Measurements from ENCODE around the gene CRACR2B.

The CRACR2B gene

DNA sequence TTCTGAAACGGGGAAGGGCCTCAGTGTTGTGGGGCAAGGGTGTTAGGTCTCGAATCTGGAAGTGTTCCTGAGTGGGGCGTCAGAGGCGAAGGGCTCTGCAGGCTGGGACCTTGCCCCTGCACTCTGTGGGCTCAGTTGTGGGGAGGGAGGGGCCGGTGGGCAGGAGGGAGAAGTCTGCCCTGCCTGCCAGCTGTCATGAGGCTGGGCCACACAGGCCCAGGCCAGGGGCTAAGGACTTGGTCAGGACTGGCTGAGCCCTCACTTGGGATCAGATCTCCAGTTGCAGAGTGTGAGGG, at the start of gene CRACR2B:
Gene CRACR2B (plus strand): TSS at position 23 of the 296 bp plus-strand sequence. CDS start 689 bp downstream, outside the sequence.
- no peak for DNase-seq (ENCODE audit: low read depth in 2 of 2)

DNA sequence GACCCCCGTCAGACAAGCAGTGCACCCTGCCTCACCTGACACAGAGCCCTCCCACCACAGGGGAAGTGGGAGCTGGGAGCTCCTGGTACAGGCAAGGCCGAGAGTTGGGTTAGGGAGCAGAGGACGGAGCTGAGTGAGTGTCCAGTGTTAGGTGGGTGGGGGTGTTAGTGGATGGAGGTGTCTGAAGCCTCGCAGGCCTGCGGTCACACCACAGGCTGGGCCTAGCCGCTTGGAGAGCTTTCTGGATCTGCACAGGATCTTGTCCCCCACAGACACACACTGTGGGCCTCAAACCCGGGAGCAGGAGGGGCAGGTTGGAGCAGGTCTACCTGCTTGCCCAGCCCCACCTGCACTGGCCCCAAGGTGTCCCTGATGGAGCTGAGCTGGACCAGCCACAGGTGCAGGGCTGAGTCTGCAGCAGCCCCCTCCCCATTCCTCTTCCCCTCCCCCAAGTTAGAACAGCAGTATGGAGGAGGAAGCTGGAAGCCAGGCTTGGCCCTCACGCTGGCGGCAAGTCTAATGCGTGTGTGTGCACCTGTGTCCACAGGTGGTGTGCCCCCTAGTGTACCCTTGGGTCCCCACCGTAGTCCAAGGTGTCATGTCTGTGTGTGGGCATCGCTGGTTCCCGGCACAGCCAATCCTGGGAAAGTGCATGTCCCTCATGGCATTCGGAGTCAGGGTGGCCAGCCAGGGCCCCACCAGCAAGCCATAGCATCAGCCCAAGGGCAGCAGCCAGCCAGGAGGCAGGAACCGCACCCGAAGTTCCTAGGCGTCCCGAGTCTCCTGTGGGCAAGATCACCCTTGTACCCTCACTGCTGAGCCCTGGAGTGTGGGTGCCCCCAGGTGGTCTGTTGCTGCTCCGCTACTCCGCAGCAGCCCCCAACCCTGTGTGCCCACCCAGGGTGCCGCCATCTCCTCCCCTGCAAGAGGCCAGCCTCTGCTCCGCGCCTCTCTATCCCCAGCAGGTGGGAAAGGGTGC, 48.5 kb upstream of the CRACR2B start:
- no peak for DNase-seq (ENCODE audit: low read depth in 2 of 2)

DNA sequence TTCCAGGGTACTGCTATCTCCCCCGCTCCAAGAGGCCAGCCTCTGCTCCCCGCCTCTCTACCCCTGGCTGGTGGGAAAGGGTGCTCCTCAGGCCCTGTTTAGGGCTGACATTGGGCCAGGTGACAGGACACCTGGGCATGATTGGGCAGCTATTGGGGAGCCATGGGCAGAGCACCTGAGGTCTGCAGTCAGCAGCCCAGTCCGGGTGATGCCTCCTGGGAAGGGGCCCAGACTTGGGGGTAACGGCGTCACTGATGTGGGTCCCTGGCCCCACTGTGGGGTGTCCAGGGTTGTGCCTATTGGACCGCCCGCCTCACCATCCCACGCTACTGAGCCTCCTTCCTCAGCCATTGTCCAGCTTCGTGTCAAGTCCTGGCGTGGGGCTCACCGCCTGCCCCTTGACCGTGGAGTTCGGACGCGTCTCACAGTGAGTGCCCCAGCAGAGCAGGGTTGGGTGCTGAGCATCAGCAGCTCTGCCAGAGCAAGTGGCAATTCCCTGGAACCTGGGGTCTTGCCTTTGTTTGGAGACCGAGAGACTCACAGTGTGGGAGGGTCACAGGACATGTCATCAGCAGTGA, 47.7 kb upstream of the CRACR2B start:
- no peak for DNase-seq (ENCODE audit: low read depth in 2 of 2)

DNA sequence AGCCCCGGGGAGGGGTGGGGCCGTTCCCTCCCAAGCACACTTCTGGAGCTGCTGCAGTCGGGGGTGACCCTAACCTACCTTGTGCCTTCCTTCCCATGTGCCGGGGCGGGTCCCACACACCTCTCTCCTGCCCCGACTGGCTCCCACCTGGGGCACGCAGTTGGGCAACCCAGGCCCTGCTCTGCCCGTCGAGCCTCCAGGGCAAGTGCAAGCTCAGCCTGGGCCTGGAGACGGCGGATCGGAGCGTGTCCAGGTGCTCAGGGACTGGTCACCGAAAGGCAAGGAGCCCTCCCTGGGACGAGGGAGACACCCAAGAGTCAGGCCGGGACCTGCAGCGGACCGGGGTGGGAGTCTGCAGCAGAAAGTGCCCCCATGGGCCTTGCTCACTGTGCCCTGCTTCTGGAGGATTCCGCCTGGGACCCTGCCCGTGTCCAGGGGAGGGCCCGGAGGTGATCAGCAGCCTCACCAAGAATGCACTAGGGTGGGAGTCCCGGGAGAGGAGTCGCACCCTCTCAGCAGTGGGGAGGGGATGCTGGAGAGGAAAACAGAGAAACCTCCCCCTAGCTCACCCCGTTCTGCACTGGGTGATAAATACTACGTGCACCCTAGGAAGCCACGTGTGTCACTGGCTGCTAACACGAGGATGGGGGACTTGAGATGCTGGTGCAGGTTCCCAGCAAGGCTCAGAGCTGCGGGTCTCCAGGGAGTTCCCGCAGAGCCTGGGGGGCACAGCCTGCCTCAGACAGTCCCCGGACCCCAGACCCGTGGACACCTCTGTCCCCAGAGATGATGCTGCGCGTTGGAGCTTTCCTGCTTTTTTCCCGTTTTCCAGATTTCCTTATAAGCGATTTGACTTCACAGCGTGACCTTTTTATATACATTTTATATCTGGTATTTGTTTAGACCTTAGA, 45.2 kb upstream of the CRACR2B start:
- no peak for DNase-seq (ENCODE audit: low read depth in 2 of 2)

DNA sequence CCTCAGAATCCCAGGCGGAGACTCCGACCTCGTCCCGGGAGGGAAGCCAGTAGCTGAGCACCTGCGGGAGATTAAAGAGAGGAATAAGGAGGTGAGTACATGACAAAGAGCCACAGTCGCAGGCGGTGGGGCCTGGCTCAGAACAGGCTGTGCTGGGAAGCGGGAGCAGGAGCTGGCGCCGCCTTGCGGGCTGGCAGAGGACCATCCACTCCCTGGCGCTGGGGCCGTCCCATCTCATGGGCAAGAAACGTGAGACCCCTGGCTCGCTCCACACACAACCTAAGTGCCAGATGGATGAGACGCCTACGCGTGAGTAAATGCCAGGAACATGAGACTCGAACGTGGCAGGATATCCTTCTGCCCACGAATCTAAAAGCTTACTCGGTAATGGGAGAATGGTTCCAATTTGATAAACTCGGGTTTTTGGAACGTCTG, 44.1 kb upstream of the CRACR2B start:
- DNase-seq (ENCODE audit: low read depth in 2 of 2): no peak

DNA sequence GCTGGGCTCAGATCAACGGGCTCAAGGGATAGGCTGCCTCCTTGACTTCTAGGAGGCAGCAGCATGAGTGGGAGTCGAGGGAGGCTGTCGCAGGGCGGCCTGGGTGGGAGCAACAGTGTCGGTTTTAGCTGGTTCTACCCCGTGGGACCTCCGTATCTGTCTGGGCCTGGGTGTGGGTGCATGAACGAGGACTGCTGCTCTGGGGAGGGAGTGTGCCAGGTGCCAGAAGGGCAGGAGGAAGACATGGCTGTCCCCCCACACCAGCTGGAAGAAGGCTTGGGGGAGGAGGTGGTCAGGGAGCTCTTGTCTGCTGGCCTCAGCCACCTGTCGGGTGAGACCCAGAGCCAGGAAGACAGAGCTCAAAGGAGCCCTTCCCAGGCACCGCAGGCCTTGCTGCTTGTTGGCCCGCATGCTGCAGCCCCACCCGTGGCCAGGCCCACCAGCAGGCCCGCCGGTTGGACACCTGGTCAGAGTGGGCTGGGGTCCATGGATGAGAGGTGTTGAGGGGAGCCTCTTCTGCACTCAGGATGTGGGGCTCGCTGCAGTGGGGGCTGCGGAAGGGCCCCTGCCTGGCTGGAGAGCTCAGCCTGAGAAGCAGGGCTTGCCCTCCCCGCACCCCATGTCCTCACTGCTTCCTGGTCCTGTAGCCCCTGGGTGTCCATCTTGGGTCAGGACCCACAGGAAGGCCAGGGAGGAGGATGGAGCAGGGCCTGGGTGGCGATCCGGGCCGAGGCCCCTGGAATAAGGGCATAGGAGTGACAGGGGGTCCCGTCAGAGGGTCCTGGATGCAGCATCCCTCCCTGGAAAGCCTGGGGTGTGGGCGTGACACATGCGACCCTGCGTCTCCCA, 41.3 kb upstream of the CRACR2B start:
- no peak for DNase-seq (ENCODE audit: low read depth in 2 of 2)

DNA sequence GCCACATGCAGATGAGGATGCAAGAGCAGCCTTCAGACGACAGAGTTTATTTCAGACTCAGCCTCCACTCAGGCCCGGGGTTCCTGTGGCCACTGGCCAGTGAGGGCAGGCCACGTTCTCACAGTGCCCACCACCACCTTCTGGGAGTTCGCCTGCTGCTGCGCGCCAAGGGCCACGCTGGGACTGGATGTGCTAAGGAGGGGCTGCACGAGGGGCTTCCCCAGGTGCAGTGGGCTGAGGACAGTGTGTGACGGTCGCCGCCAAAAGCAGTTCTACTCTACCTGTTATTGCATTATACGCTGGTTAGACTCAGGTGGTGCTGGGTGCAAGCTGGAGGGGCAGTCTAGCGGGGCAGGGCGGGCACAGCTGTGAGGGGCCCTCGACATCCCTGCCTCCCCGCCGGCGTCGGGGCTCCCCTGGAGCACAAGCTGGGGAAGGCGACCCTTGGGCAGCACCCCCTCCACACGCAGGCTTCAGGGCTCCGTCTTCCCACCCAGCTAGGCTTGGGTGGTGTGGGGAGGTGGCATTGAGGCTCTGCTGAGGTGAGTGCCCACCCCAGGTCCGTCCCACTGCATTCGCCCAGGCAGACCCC, 40.5 kb upstream of the CRACR2B start:
- DNase-seq (ENCODE audit: low read depth in 2 of 2): no peak

DNA sequence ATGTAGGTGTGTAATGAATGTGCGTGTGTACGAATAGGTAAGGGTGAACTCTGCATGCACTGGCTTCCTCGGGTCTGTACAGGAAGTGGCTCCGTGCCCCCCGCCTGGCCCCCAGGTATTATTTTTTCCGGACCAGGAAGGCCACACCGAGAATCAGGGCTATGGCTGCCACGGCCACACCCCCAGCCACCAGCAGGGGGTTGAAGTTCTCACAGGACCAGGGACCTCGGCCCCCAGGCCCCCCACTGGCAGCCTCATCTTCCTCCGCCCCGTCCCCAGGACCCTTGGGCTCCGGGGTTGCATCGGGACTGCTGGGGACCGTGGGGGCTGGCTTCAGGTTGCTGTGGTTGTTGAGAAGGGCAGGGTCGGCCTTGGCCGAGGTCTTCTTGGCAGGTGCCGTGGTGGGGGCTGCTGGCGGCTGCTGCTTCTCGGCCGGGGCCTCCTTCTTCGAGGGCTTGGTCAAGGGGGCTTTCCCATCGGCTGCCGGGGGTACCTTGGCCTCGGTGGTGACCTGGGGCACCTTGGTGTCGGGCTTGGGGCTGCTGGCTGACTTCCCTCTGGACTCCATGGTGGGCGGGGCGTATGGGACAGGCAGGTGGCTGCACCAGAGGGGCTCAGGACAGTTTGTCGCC, 39.6 kb upstream of the CRACR2B start:
- no peak for DNase-seq (ENCODE audit: low read depth in 2 of 2)

DNA sequence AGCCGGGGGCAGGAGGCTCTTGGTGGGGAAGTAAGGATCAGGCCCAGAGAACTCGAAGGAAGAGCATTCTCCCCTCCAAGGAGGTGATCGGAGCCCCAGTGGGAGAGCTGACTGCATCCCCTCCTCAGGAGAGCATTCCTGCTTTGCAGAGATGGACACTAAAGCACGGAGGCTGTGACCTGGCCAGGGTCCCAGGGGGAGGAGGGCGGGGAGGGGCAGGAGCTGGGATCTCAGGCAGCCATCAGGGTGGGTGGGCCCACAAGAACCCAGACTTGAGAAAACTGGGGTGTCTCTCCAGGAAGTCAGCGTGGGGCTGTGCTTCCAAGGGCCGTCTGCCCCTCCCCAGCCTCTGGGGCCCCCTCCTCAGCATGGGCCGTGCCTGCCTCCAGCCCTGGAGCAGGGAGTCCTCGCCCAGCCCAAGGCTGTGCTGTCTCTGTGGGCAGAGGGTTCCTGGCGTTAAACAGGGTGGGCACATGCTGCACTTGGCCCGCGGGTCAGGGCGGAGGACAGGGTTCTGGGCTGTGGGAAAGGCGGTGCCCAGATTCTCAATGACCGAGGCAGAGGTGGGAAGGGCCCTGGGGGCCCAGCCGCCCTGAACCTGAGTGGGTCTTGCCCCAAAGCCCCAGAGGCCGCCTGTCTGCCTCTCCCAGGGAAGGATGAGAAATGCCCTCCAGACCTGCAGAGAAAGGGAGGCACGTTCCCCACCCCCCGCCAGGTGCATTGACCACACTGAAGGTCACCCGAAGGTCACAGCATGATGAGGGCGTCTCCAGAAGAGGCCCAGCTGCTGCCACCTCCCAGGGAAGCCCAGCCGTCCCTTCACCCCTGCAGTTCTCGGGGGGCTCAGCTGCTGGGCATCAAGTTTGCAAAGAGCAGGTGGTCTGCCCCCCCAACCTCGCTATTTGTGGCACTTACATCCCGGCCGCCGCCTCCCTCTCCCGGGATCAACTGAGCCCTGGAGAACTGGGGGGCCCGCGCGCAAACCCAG, 38.5 kb upstream of the CRACR2B start:
- DNase-seq (ENCODE audit: low read depth in 2 of 2): no peak

DNA sequence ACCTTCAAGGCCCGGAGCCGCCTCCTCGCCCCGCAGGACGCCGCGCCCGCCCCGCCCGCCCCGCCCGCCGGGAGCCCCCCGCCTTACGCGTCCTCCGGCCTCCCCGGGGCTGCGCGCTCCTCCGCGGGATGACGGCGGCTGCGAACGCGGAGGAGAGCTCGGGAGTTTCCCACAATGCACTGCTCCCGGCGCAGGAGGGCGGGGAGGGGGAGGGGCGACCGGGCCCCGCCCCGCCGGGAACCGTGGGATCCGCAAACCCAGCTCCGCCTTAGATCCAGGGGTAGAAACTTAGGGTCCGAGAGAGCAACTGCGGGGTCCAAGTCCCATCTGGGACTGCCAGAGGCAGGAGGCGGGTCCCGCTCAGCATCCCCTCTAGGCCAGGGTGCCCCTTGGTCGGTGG, 37.8 kb upstream of the CRACR2B start, which contains the start of gene CEND1:
Gene CEND1 (minus strand): TSS at position 148 of the 400 bp plus-strand sequence. CDS start 1,514 bp downstream, outside the sequence.
- DNase-seq (ENCODE audit: low read depth in 2 of 2): no peak

DNA sequence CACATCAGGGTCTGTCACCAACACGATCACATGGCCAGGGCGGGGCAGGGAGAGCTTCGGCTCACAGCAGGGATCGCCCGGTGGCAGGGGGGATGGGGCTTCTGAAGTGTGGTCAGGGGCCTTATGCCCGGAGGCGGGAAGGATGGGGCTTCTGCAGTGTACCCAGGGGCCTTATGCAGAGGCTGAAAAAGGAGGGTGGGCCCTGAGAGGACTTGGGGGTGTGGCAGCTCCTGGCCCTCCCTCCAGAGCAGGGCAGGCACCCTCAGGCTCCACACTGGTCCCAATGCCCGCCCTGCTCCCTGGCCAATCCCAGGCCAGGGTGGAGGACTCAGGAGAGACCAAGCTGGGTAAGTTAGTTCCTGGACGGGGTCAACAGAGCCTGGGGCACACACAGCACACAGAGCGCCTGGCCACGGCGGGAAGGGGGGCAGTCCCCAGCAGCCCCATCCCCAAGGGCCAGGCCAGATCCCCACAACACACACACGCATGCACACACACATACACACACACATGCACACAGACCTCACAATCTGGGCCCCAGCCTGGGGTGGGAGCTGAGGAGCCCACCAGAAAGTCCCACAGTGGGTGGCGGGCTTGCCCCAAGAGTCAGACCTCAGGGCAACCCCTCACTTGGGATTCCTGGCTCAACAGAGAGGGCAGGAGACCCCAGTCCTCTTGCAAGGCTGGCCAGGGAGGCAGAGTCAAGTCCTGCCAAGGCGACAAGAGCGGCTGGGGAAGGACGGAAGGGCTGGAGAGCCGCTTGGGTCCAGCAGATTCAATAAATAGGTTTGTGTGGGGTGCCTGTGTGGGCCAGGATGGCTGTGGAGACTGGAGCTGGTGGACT, 36.8 kb upstream of the CRACR2B start:
- DNase-seq (ENCODE audit: low read depth in 2 of 2): no peak

DNA sequence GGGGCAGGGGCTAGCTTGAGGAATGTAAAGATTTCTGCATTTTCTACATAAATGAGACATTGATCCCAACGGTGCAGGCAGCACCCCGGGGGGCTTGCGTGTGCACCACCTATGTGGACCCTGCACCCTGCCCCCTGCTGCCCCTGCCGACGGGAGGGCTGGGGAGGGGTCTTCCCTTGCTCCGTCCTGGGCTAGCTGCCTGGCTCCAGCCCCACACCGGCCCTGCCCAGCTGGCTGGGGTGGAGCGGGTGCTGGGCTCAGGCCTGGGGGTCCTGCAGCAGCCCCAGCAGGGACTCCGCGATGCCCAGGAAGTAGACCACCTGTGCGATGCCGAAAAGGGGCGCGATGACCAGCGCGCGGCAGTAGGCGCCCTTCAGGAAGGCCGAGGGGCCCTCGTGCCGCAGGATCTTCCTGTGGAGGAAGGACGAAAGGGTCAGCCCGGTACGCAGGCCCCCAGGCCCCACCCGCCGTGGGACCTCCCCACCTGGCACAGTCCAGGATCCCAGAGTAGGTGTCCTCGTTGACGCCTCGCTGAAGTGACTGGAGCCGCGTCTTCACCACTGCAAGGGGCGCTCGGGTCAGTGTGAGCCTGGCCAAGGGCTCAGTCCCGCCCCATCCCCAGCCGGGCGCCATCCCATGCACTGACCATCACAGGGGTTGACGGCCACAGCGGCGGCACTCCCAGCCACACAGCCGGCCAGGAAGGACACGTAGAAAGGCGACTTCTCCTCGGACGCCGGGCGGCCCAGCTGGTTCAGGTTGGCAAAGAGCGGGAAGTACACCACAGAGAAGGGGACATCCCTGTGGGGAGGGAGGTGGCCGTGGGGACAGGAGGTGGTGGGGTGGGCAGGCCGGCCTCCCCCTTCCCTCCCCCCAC, 35.8 kb upstream of the CRACR2B start:
- no peak for DNase-seq (ENCODE audit: low read depth in 2 of 2)

DNA sequence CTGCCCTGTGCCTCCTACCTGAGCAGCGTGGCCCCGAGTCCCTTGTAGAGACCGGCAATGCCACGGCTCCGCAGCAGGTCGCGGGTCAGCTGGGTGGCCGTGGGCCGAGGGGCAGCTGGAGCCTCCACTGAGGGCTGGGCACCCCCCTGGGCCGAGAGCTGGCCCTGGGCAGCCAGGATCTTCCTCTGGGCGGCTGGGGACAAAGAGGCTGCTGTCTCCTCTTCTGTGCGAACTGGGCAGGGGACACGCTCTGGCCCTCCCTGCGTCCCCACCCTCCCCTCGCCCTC, 35.2 kb upstream of the CRACR2B start:
- no peak for DNase-seq (ENCODE audit: low read depth in 2 of 2)

DNA sequence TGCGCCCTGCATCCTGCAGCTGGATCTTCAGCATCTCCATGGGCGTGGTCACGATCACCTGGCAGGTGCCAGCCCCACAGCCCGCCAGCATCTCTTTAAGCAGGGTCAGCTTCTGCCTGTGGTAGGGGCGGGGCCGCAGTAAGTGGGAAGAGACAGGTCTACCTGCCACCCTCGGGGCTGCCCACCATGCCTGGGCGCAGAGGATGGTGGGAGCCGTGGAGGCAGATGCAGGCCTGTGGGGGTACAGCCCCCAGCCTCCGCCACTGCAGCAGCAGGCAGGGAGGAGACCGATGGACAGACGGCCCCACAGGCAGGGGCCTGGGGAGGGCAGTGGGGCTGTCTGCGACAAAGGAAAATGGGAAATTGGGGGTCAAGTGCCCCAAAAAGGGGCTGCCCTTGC, 34.8 kb upstream of the CRACR2B start:
- DNase-seq (ENCODE audit: low read depth in 2 of 2): no peak

DNA sequence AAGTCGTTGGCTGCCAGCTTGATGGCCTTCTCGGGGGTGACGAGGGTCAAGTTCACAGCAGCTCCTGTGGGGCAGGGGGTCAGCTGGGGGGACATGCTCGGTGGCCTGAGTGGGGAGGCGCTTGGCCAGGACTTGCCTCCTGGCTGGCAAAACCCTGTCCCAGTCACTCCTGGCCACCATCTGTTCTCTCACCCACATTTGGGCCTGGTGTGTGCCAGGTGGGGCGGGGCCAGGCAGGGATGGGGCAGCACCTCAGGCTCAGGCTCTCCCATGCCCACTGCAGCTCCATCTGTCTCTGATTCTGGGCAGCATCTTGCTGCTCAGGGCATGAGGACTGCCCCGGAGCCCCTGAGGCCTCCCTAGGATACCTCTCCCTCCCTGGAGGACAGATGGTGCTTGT, 34.2 kb upstream of the CRACR2B start:
- DNase-seq (ENCODE audit: low read depth in 2 of 2): no peak

DNA sequence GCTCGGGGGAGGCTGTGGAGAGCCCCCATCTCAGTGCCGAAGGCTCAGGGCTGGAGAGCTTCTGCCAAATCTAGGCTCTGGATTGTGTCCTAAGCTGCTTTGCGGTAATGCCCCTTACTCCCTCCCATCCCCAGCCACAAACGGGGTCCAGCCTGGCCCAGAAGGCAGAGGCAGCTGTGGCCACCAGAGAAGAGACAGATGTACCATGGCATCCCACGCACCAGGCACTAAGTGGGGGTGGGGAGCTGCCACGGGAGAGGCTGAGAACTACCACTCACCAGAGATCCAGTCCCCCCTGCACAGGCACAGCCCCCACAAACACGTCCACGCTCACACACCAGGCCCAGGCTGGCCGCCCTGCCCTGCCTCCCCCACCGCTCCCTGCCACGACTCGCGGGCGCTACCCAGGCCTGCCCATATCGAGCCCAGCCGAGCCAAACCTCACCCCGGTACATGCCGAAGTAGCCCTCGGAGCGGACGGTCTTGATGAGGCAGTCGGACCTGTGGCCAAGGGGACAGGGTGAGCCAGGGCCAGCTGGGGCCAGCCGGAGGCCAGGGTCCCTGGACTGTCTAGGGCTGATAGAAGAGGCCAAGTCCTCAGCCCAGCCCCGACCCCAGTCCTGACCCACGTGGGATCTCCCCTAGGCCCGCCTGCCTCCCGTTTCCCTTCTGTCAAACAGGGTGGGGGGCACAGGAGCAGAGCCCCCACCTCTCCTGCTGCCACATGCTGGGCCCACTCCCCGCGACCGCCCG, 33.5 kb upstream of the CRACR2B start:
- DNase-seq (ENCODE audit: low read depth in 2 of 2): no peak
